ENCODE data around the gene YES1. TPM values are rescaled to one million over a fixed set of nuclear protein-coding genes. Genes with fewer than 3 reads are reported as not detected.

The YES1 gene
- total RNA-seq, 2 experiments from 2014 or later, result not detected

DNA sequence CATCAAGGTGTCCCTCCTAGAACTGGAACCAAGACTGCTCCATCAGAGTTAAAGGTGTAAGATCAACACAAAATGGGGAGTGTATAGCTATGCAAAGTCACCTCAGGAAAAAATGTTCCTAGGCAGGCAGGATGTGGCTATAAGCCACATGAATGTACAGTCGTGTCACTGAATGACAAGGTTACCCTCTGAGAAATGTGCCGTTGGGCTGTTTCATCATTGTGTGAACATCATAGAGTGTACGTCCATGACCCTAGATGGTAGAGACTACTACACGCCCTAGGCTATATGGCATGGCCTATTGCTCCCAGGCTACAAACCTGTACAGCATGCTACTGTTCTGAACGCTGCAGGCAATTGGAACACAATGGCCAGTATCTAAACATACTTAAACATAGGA is 130.1 kb downstream of the YES1 start:
- CTCF ChIA-PET (ENCODE audit: unreplicated experiment), result no interaction called here
- DNase-seq (ENCODE audit: low spot score), result no peak

DNA sequence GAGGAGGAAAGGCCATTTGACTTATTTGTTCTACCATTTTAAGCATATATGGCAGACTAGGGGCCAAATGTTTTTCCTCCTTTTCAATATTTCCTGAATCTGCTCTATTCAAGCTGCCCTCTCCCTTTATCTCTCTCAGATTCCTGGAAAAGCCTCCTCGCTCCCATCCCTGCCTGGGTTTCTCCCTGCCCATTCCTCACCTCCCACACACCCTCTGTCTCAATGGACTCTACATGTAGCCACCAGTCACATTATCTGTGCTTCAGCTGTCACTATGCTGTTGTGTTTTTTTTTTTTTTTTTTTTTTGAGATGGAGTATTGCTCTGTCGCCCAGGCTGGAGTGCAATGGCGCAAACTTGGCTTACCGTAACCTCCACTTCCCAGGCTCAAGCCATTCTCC is 131.7 kb downstream of the YES1 start:
- no TSS peak for BruUV-seq (replicated peaks)
- ChIA-PET POLR2A (interaction anchor here (0.7 kb wide), 1 partner anchor 29 kb away, joined by 3 read pairs; no protein-coding TSS in a partner anchor), CTCF (ENCODE audit: unreplicated experiment) (no interaction called here)
- peaks cover 36% of the 10 kb centered on the region for H3K36me3 ChIP-seq (ENCODE audit: insufficient read depth, low read length)
- no peak for DNase-seq (ENCODE audit: low spot score)
- H3K79me2 ChIP-seq (ENCODE audit: insufficient read depth, low read depth, low read length), result no peaks in the 10 kb centered on the region
- no peaks in the 10 kb centered on the region for H3K9me3 ChIP-seq (ENCODE audit: low read length)
- H3K4me1 ChIP-seq (ENCODE audit: insufficient read depth, low read length, poor library complexity, severe bottlenecking), result no peaks in the 10 kb centered on the region
- H3K27ac ChIP-seq (ENCODE audit: low read depth, low read length, poor library complexity, severe bottlenecking), result no peak overlapping the region
- no peaks in the 10 kb centered on the region for H4K20me1 ChIP-seq (ENCODE audit: insufficient read depth, low read length)
- intact Hi-C loops (cut with micrococcal nuclease; ENCODE audit: unreplicated experiment), result no loop called here
- H3K4me3 ChIP-seq (ENCODE audit: low read depth, low read length, poor library complexity, severe bottlenecking), result no peak overlapping the region
- no peaks in the 10 kb centered on the region for H3K9me2 ChIP-seq (ENCODE audit: insufficient read depth, low read length)
- TF ChIP-seq, protein P1, sequence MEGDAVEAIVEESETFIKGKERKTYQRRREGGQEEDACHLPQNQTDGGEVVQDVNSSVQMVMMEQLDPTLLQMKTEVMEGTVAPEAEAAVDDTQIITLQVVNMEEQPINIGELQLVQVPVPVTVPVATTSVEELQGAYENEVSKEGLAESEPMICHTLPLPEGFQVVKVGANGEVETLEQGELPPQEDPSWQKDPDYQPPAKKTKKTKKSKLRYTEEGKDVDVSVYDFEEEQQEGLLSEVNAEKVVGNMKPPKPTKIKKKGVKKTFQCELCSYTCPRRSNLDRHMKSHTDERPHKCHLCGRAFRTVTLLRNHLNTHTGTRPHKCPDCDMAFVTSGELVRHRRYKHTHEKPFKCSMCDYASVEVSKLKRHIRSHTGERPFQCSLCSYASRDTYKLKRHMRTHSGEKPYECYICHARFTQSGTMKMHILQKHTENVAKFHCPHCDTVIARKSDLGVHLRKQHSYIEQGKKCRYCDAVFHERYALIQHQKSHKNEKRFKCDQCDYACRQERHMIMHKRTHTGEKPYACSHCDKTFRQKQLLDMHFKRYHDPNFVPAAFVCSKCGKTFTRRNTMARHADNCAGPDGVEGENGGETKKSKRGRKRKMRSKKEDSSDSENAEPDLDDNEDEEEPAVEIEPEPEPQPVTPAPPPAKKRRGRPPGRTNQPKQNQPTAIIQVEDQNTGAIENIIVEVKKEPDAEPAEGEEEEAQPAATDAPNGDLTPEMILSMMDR (conservative IDR thresholded peaks at IDR 0.05; ENCODE audit: low read length), result no peak
- TF ChIP-seq EZH2phosphoT487 (IDR thresholded peaks at IDR 0.05; ENCODE audit: borderline replicate concordance, low read depth, low read length), result no peak
- H2AFZ ChIP-seq (ENCODE audit: low read length), result no peak overlapping the region
- H3K4me2 ChIP-seq (ENCODE audit: low read length), result no peak overlapping the region

More for the DNA sequence above, 130.1 kb downstream of the YES1 start:
- Histone ChIP-seq H4K20me1 (ENCODE audit: insufficient read depth, low read length) (no peaks in the 10 kb centered on the region), H3K36me3 (ENCODE audit: insufficient read depth, low read length) (peaks cover 20% of the 10 kb centered on the region), H3K4me1 (ENCODE audit: insufficient read depth, low read length, poor library complexity, severe bottlenecking) (no peaks in the 10 kb centered on the region), H3K9me2 (ENCODE audit: insufficient read depth, low read length) (no peaks in the 10 kb centered on the region), H3K4me3 (ENCODE audit: low read depth, low read length, poor library complexity, severe bottlenecking) (no peak overlapping the region), H2AFZ (ENCODE audit: low read length) (no peak overlapping the region), H3K27ac (ENCODE audit: low read depth, low read length, poor library complexity, severe bottlenecking) (no peak overlapping the region), H3K9me3 (ENCODE audit: low read length) (no peaks in the 10 kb centered on the region), H3K79me2 (ENCODE audit: insufficient read depth, low read depth, low read length) (no peaks in the 10 kb centered on the region), H3K4me2 (ENCODE audit: low read length) (no peak overlapping the region)
- no TSS peak for BruUV-seq (replicated peaks)
- TF ChIP-seq, protein P1 (conservative IDR thresholded peaks at IDR 0.05; ENCODE audit: low read length), result no peak
- TF ChIP-seq EZH2phosphoT487 (IDR thresholded peaks at IDR 0.05; ENCODE audit: borderline replicate concordance, low read depth, low read length), result no peak
- POLR2A ChIA-PET, result no interaction called here
- intact Hi-C loops (cut with micrococcal nuclease; ENCODE audit: unreplicated experiment), result no loop called here

DNA sequence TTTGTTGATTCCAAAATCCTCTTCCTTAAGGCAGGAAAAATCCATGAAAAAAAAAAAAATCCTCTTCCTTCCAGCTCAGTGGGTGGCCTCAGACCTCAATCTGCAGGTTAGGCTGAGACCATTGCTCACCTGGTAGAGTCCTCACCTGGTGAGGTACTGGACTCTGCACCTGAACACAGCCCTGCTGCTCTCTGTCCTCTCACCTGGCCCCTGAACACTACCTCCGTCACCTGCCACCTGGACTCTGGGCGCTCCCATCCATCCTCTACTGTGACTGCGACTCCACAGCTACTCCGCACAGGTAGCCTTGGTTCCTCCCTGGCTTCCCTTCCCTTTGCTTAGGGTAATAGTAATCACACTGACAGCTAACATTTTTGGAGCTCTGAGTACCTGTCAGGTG is 132.5 kb downstream of the YES1 start:
- Histone ChIP-seq H3K4me3 (ENCODE audit: low read depth, low read length, poor library complexity, severe bottlenecking) (no peak overlapping the region), H3K79me2 (ENCODE audit: insufficient read depth, low read depth, low read length) (no peaks in the 10 kb centered on the region), H3K4me2 (ENCODE audit: low read length) (no peak overlapping the region), H3K4me1 (ENCODE audit: insufficient read depth, low read length, poor library complexity, severe bottlenecking) (no peaks in the 10 kb centered on the region), H3K36me3 (ENCODE audit: insufficient read depth, low read length) (peaks cover 45% of the 10 kb centered on the region), H3K27ac (ENCODE audit: low read depth, low read length, poor library complexity, severe bottlenecking) (no peak overlapping the region), H3K9me3 (ENCODE audit: low read length) (no peaks in the 10 kb centered on the region), H2AFZ (ENCODE audit: low read length) (no peak overlapping the region), H4K20me1 (ENCODE audit: insufficient read depth, low read length) (no peaks in the 10 kb centered on the region), H3K9me2 (ENCODE audit: insufficient read depth, low read length) (no peaks in the 10 kb centered on the region)
- no TSS peak for BruUV-seq (replicated peaks)
- TF ChIP-seq EZH2phosphoT487 (IDR thresholded peaks at IDR 0.05; ENCODE audit: borderline replicate concordance, low read depth, low read length), result no peak
- TF ChIP-seq, protein P1 (conservative IDR thresholded peaks at IDR 0.05; ENCODE audit: low read length), result no peak
- no peak for DNase-seq (ENCODE audit: low spot score)
- CTCF ChIA-PET (ENCODE audit: unreplicated experiment), result no interaction called here
- intact Hi-C loops (cut with micrococcal nuclease; ENCODE audit: unreplicated experiment), result no loop called here
- POLR2A ChIA-PET, result interaction anchor here (0.7 kb wide), 1 partner anchor 21 kb away, joined by 3 read pairs; no protein-coding TSS in a partner anchor

Data from OCI-LY7 (cell line).